ENCODE data around the gene DAPP1. TPM values are rescaled to one million over a fixed set of nuclear protein-coding genes. Genes with fewer than 3 reads are reported as not detected.

The DAPP1 gene
- total RNA-seq, 2 donors from 2014 or later: 52.9 to 58.4 TPM

- no peak overlapping the region for H3K4me3 Mint-ChIP-seq
- H3K9me3 Mint-ChIP-seq: no peaks in the 10 kb centered on the region
- no peaks in the 10 kb centered on the region for H3K27me3 Mint-ChIP-seq
- no peak for ATAC-seq (replicated peaks)
- no peak overlapping the region for H3K27ac Mint-ChIP-seq
- peaks cover 79% of the 10 kb centered on the region for H3K36me3 Mint-ChIP-seq (ENCODE audit: low read depth)
- peaks cover 5% of the 10 kb centered on the region for H3K4me1 Mint-ChIP-seq
Measured at GRCh38 chr4:99886146-99886545, 69.5 kb downstream of the DAPP1 start.

DNA sequence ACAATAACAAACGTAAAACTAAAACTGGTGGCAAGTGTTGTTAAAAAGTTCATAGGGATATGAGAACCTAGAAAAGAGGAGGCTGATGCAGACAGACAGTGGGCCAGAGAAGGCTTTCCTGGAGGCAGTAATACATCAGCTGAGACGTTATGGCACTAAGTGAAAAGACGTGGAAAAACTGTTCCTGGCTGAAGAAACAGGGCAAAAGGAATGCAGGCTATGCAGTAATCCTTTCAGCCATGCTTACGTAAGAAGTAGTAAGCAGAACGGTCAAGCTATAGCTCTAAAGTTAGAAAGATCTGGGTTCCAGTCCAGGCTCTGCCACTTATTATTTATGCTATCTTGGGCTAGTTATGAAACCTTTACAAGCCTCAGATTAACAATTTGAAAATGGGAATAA, 71.2 kb downstream of the DAPP1 start:
- Mint-ChIP-seq H3K27me3 (no peaks in the 10 kb centered on the region), H3K4me1 (peaks cover 15% of the 10 kb centered on the region), H3K4me3 (no peak overlapping the region), H3K36me3 (ENCODE audit: low read depth) (peaks cover 78% of the 10 kb centered on the region), H3K27ac (no peak overlapping the region), H3K9me3 (no peaks in the 10 kb centered on the region)
- no peak for ATAC-seq (replicated peaks)

DNA sequence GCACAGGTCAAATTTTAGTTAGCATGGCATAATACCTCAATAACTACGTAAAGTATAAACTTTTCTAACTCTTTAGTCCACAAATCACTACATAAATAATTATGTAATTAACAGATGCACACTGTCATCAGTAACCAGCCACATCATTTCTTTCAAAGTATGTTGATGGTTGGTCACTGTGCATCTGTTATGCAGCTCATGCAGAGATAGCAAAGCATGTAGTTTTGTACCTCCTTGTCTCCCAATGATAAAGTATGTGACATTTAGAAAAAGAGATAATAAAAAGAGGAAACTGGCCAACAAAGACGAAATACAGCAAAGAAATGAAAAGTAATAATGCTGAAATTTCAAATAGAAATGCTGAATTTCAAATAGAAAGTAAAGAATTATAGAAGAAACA, 74.7 kb downstream of the DAPP1 start:
- Mint-ChIP-seq H3K27me3 (no peaks in the 10 kb centered on the region), H3K27ac (no peak overlapping the region), H3K9me3 (no peaks in the 10 kb centered on the region), H3K36me3 (ENCODE audit: low read depth) (peaks cover 51% of the 10 kb centered on the region), H3K4me1 (peaks cover 26% of the 10 kb centered on the region), H3K4me3 (peak overlapping the region; percentile 34)
- no peak for ATAC-seq (replicated peaks)

DNA sequence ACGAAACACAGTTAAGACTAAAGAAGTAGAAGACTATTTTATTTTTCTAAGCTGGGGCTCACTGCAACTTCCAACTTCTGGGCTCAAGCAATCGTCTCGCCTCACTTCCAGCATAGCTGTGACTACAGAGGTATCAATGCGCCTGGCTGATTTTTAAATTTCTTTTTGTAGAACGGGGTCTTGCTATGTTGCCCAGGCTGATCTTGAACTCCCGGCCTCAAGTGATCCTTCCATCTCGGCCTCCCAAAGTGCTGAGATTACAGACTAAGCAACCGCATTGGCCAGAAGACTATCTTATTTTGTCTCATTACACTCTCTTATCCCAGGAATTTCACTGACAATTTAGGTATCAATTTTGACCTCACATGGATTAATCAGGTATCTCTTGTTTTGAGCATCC, 76.4 kb downstream of the DAPP1 start:
- Mint-ChIP-seq H3K27me3 (no peaks in the 10 kb centered on the region), H3K4me1 (peaks cover 26% of the 10 kb centered on the region), H3K4me3 (peak overlapping the region; percentile 96), H3K9me3 (no peaks in the 10 kb centered on the region), H3K36me3 (ENCODE audit: low read depth) (peaks cover 36% of the 10 kb centered on the region), H3K27ac (peak overlapping the region; percentile 98)
- no peak for ATAC-seq (replicated peaks)

DNA sequence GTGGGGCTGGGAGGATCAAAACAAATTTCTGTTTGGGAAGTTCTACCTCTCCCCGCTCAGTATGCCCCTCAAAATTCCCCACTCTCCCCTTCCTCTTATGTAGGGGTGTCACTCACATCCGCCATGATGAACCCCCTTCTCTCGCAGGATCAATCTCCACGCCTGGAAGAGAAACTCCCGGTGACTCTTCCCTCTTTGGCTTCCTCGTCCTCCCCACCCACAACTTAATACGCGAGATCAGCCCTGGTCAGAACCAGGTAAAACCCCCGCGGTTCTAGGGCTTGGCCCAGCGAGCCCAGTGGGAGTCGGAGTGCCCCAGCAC, 77.2 kb downstream of the DAPP1 start:
- Mint-ChIP-seq H3K36me3 (ENCODE audit: low read depth) (peaks cover 31% of the 10 kb centered on the region), H3K4me1 (peaks cover 26% of the 10 kb centered on the region), H3K9me3 (no peaks in the 10 kb centered on the region), H3K4me3 (peak overlapping the region; percentile 96), H3K27me3 (no peaks in the 10 kb centered on the region), H3K27ac (peak overlapping the region; percentile 98)
- ATAC-seq (replicated peaks): no peak

- peak; percentile 100 for ATAC-seq (replicated peaks)
- H3K9me3 Mint-ChIP-seq: no peaks in the 10 kb centered on the region
- H3K4me3 Mint-ChIP-seq: peak within 1 kb of the TSS; percentile 96
- no peaks in the 10 kb centered on the region for H3K27me3 Mint-ChIP-seq
- H3K27ac Mint-ChIP-seq: peak within 1 kb of the TSS; percentile 98
- peaks cover 26% of the 10 kb centered on the region for H3K4me1 Mint-ChIP-seq
- H3K36me3 Mint-ChIP-seq (ENCODE audit: low read depth): peaks cover 28% of the 10 kb centered on the region
Measured at GRCh38 chr4:99894161-99894997, 77.8 kb downstream of the DAPP1 start, which contains the start of gene LAMTOR3. Gene LAMTOR3 (minus strand): TSS chr4:99894427. CDS start chr4:99893963, 464 bp downstream.

- H3K4me3 Mint-ChIP-seq: peak overlapping the region; percentile 96
- no peaks in the 10 kb centered on the region for H3K9me3 Mint-ChIP-seq
- peak overlapping the region; percentile 98 for H3K27ac Mint-ChIP-seq
- H3K4me1 Mint-ChIP-seq: peaks cover 26% of the 10 kb centered on the region
- no peaks in the 10 kb centered on the region for H3K27me3 Mint-ChIP-seq
- H3K36me3 Mint-ChIP-seq (ENCODE audit: low read depth): peaks cover 29% of the 10 kb centered on the region
- no peak for ATAC-seq (replicated peaks)
Measured at GRCh38 chr4:99894998-99895397, 78.4 kb downstream of the DAPP1 start.

DNA sequence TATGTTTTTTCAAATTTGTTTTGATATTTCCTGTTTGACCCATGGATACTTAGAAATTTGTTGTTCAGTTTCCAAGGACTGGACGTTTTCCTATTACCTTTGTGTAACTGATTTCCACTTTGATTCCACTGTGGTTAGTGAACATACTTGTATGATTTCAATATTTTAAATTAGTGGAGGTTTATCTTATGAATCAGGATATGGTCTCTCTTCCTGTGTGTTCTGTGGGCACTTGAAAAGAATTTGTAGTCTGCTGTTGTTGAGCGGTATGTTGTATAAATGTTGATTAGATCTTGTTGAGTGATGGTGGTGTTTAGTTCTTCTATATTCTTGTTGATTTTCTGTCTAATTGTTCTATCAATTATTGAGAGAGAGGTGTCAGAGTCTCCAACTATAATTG, 98.8 kb downstream of the DAPP1 start:
- H3K4me1 Mint-ChIP-seq: peaks cover 5% of the 10 kb centered on the region
- no peak overlapping the region for H3K27ac Mint-ChIP-seq
- no peak overlapping the region for H3K4me3 Mint-ChIP-seq
- no peaks in the 10 kb centered on the region for H3K27me3 Mint-ChIP-seq
- peaks cover 81% of the 10 kb centered on the region for H3K36me3 Mint-ChIP-seq (ENCODE audit: low read depth)
- ATAC-seq (replicated peaks): no peak
- H3K9me3 Mint-ChIP-seq: no peaks in the 10 kb centered on the region

- no peak for ATAC-seq (replicated peaks)
- Mint-ChIP-seq H3K4me1 (peaks cover 12% of the 10 kb centered on the region), H3K4me3 (no peak overlapping the region), H3K9me3 (no peaks in the 10 kb centered on the region), H3K27ac (no peak overlapping the region), H3K36me3 (ENCODE audit: low read depth) (peaks cover 77% of the 10 kb centered on the region), H3K27me3 (no peaks in the 10 kb centered on the region)
Measured at GRCh38 chr4:99917575-99917974, 100.9 kb downstream of the DAPP1 start.

DNA sequence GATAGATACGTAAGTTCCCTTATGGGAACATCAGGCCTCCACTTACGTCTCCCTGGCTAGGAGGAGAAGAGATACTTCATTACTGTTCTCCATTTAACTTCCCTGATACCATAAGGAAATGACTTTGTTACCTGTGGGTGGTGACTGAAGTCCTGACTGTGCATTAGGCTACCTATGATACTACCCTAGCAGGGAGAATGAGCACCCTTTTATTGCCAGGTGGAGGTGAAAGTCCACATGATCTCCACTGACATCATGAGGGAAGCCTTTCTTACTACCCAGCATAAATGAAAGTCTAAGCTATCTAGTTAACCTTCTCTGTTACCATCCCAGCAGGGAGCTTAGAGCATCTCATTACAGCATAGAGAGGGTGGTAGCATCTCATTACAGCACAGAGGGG, 102.0 kb downstream of the DAPP1 start:
- Mint-ChIP-seq H3K4me1 (peaks cover 12% of the 10 kb centered on the region), H3K4me3 (no peak overlapping the region), H3K27ac (peak overlapping the region; percentile 28), H3K36me3 (ENCODE audit: low read depth) (peaks cover 78% of the 10 kb centered on the region), H3K9me3 (no peaks in the 10 kb centered on the region), H3K27me3 (no peaks in the 10 kb centered on the region)
- ATAC-seq (replicated peaks): no peak

Other genes with a start within 250 kb of the DAPP1 start
- gene MTTP, start 242.0 kb upstream of the DAPP1 start, total RNA-seq: under 1 TPM in 1 of 2 donors, not detected in 1; 0.53 TPM
- gene C4orf54, start 159.0 kb upstream of the DAPP1 start, total RNA-seq: not detected
- gene LAMTOR3, start 77.6 kb downstream of the DAPP1 start, total RNA-seq: 10 to 100 TPM; 31.6 to 31.9 TPM
- 10 to 100 TPM; 43.4 to 45.1 TPM for gene DNAJB14, start 129.8 kb downstream of the DAPP1 start, total RNA-seq
- 100 to 1,000 TPM; 519 to 844 TPM for gene H2AZ1, start 133.4 kb downstream of the DAPP1 start, total RNA-seq